ENCODE measurements around the gene KRT82.

The KRT82 gene

GRCh38 chr12:52436000-52436827 lies 30.1 kb upstream of the KRT82 start:
- DNase-seq (ENCODE audit: low read depth, low spot score): no peak

DNA sequence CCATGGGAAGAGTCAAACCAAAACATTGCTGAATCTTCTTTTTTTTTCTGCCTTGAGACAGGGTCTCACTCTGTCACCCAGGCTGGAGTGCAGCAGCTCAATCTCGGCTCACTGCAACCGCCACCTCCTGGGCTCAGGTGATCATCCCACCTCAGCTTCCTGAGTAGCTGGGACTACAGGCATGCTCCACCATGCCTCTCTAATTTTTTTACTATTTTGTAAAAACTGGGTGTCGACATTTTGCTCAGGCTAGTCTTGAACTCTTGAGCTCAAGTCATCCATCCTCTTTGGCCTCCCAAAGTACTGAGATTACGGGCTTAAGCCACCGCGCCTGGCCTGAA lies 29.5 kb upstream of the KRT82 start:
- no peak for DNase-seq (ENCODE audit: low read depth, low spot score)

GRCh38 chr12:52434760-52435530 lies 28.8 kb upstream of the KRT82 start:
- no peak for DNase-seq (ENCODE audit: low read depth, low spot score)

- DNase-seq (ENCODE audit: low read depth, low spot score): no peak
Observed at GRCh38 chr12:52434081-52434733, 28.1 kb upstream of the KRT82 start, which contains the start of gene KRT75. KRT75 (minus strand) TSS chr12:52434371; CDS start chr12:52434304, 67 bp downstream.

- DNase-seq (ENCODE audit: low read depth, low spot score): no peak
Observed at GRCh38 chr12:52433501-52434080, 27.5 kb upstream of the KRT82 start.

GRCh38 chr12:52432559-52433207 lies 26.5 kb upstream of the KRT82 start:
- DNase-seq (ENCODE audit: low read depth, low spot score): no peak

- no peak for DNase-seq (ENCODE audit: low read depth, low spot score)
Observed at GRCh38 chr12:52428121-52428520, 22.0 kb upstream of the KRT82 start.

DNA sequence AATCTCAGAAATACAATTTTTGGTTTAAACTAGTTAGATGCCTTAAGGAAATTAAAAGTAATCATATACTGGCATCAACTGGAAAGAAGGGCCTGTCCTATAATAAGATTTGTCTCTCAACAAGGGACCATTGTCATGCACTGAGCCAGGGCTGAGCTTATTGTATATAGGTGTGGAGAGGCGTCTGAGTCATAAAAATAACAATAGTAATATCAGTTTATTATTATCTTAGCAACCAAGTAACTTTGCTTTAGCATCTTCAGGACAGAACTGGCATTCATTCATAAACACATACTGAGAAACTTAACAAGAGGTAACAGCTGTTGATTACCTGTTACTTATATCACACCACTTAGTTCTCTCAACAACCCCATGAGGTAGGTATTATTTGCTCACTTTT lies 20.9 kb upstream of the KRT82 start:
- DNase-seq (ENCODE audit: low read depth, low spot score): no peak

DNA sequence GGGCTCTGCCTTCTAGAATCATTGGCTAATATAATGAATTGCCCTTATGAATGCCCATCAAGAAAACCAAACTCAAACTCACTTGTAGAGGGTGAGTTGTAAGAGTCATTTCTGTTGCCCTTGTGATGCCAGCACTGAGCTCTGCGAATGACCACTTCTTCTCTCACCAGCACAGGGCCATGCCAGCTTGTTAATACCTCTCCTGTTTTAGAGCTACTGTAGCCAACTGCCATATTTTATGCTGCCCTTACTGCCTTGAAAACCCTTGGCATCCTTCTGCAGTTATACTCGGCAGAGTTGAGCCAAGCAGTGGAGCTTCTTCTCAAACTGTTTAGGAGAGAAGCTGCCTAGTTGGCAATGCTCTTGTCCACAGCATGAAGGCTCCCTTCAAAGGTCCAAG lies 19.9 kb upstream of the KRT82 start:
- DNase-seq (ENCODE audit: low read depth, low spot score): no peak

- no peak for DNase-seq (ENCODE audit: low read depth, low spot score)
Observed at GRCh38 chr12:52425466-52425865, 19.3 kb upstream of the KRT82 start.

GRCh38 chr12:52423661-52424500 lies 17.7 kb upstream of the KRT82 start:
- DNase-seq (ENCODE audit: low read depth, low spot score): no peak

DNA sequence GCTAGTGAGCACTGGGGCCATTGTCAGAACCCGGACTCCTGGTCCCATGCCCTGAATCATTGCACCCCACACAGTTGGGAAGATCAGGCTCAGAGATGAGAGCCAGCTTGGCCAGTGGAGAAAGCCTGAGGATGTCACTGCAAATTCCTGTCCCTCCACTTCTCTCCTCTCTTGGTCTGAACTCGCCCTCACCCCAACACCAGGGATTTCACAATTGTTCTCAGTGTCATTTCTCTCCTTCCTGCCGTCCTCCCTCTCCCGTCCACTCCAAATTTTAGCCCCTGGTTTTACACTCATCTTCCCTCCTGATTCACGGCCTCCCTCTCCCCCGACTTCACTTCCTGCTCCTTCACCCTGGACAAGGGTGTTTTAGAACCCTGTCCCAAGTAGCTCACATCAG lies 16.9 kb upstream of the KRT82 start:
- no peak for DNase-seq (ENCODE audit: low read depth, low spot score)

GRCh38 chr12:52419656-52420055 lies 13.5 kb upstream of the KRT82 start:
- DNase-seq (ENCODE audit: low read depth, low spot score): no peak

DNA sequence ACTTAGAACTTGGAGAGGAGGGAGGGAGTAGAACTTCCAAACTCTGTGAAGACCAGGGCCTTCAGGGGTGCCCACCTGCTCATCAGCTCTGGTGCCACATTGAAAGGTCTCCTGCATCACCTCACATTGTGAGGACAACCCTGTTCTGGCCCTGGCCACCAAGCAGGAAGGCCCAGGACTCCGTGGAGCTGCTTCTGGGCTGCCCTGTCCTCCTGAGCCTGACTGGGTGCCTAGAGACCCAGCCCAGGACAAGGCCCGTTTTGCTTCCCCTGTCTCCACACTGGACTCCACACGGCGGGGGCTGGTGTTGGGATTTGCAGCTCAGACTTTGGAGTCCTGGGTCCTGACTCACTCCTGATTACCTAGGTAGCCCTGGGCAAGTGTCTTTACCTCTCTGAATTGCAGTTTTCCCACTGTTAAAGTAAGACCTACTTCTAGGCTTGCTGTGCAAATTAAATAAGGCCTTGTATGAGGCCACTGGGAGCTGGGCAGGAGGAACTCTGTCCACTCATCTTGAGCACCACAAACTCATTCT lies 12.5 kb upstream of the KRT82 start:
- DNase-seq (ENCODE audit: low read depth, low spot score): no peak

- DNase-seq (ENCODE audit: low read depth, low spot score): no peak
Observed at GRCh38 chr12:52417740-52418139, 11.6 kb upstream of the KRT82 start.

DNA sequence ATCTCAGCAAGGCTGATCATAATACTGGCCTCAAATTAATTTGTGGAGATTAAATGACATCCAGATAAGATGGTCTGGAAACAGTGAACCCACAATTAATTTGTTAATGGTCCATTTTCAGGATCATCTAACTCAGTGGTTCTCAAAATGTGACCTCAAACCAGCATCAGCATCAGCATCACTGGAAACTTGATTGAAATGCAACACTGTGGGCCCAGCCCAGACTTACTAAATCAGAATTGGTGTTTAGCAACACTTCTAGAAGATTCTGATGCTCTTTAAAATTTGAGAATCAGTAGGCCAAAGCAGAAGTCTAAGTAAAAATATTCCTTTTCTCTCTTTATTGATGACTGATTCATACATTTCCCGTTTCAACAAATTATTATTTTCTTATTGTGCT lies 10.7 kb upstream of the KRT82 start:
- DNase-seq (ENCODE audit: low read depth, low spot score): no peak

DNA sequence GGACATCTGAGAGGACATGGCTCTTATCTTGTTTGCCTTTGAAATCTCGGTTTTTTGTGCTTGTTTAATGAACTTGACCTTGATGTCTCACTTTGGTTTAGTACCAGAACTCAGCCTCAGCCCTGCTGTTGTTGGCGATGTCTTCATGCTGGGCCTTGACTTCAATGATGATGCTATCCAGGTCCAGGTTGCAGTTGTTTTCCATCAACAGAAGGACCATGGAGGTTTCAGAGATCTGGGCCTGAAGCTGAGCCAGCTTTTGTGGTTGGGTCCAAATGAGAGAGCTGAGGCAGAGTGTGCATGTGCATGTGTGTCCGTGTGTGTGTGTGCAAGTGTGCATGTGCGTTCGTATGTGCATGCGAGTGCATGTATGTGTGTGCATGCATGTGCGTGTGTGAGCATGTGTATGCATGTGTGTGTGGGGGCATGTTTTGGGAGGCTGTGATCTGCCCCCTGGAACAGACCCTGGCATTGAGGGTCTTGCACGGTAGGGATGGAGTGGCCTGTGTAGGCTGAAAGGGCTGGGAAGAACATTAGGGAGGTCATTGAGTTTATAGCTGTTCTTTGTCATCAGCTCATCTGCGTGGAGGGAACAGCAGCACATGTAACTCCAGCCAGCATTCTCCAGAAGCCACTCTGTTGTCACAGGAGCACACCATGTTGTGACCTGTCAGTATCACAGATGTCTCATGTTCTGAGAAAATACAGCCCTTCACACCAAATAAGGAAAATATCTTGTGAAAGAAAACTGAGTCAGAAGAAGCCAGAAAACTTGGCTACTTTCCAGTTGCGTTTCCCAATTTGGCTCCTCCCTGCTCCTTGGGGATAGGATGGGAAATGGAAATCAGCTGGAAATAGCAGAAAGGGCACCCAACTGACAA lies 10.0 kb upstream of the KRT82 start:
- no peak for DNase-seq (ENCODE audit: low read depth, low spot score)

DNA sequence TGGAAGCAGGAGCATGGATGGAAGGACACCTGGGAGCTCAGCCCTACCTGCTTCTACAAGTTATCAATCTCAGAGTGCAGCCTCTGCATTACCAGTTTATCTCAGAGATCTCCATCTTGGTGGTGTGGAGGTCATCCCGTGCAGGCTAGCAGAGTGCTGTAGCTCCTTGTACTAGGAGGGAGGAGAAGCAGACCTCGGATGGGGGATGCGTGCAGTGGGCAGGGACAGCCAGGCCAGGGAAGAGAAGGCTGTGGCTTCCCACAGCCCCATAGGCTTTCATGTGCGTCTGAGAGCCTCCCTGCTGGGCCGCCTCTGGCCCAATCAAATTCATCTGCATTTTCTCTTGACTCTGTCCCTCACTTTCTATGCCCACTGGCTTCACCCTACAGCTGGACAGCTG lies 8.8 kb upstream of the KRT82 start:
- DNase-seq (ENCODE audit: low read depth, low spot score): no peak

DNA sequence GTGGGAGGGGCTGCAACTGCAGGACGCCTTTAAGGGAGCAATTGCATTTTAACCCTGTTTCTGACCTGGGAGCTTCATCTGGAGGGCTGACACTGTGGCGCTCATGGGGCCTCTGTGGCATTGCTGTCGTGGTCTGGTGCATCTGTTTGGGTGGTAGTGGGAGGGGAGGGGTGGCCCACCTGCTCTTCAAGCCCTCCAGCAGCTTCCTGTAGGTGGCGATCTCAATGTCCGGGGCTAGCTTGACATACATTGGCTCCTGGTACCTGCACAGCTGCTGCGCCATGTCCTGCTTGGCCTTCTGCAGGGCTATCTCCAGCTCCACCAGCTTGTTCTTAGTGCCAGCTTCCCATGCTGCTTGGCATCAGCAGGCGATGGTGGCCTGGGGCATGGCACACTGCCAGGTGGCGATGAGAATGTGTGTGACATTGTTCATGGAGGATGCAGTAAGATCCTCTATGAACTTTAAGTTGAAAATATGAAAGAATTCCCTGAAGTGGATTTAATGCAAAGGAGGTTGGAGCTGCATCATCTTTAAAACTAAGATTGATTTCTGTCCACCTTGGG lies 7.7 kb upstream of the KRT82 start:
- no peak for DNase-seq (ENCODE audit: low read depth, low spot score)
